GM19467 (cell line): ENCODE results near the gene GRIK2.
"Not testable (repeated sequence)": the region's sequence is repeated elsewhere in the genome, so short reads cannot be mapped to it uniquely, and the experiment has no call there.

Source experiments
- ATAC-seq: cut with Tn5 transposase; IDR thresholded peaks from one replicate; pipeline ENCODE4 v1.9.1; 2021; ENCODE audit warnings: mild to moderate bottlenecking, moderate library complexity; ENCODE audit not compliant: unreplicated experiment

Gene GRIK2

GRCh38 chr6:101956961-101957360, 563.5 kb downstream of the GRIK2 start:
- no peak for ATAC-seq

GRCh38 chr6:101961357-101961756, 567.8 kb downstream of the GRIK2 start:
- no peak for ATAC-seq

GRCh38 chr6:101980924-101981323, 587.4 kb downstream of the GRIK2 start:
- no peak for ATAC-seq

GRCh38 chr6:101986476-101986875, 593.0 kb downstream of the GRIK2 start:
- no peak for ATAC-seq

GRCh38 chr6:101992286-101992685, 598.8 kb downstream of the GRIK2 start:
- ATAC-seq, result no peak

GRCh38 chr6:101994521-101994920, 601.0 kb downstream of the GRIK2 start:
- ATAC-seq, result no peak

- ATAC-seq, result no peak
These were observed 621.9 kb downstream of the GRIK2 start for GRCh38 chr6:102015431-102015830.

- ATAC-seq, result no peak
These were observed 628.8 kb downstream of the GRIK2 start for GRCh38 chr6:102022281-102022680.

GRCh38 chr6:102022803-102023202, 629.3 kb downstream of the GRIK2 start:
- ATAC-seq, result no peak

- no peak for ATAC-seq
These were observed 630.6 kb downstream of the GRIK2 start for GRCh38 chr6:102023977-102024657.

GRCh38 chr6:102026649-102027048, 633.1 kb downstream of the GRIK2 start:
- no peak for ATAC-seq

GRCh38 chr6:102028176-102028575, 634.7 kb downstream of the GRIK2 start:
- no peak for ATAC-seq

GRCh38 chr6:102038964-102039363, 645.5 kb downstream of the GRIK2 start:
- no peak for ATAC-seq

- ATAC-seq, result no peak
These were observed 645.9 kb downstream of the GRIK2 start for GRCh38 chr6:102039441-102039840.

- no peak for ATAC-seq
These were observed 657.5 kb downstream of the GRIK2 start for GRCh38 chr6:102051001-102051400.

GRCh38 chr6:102051720-102052119, 658.2 kb downstream of the GRIK2 start:
- no peak for ATAC-seq

- ATAC-seq, result no peak
These were observed 670.6 kb downstream of the GRIK2 start for GRCh38 chr6:102064142-102064541.

GRCh38 chr6:102066301-102066700, 672.8 kb downstream of the GRIK2 start:
- ATAC-seq, result no peak

GRCh38 chr6:102068349-102068929, 674.9 kb downstream of the GRIK2 start:
- ATAC-seq, result no peak

- ATAC-seq, result no peak
These were observed 682.0 kb downstream of the GRIK2 start for GRCh38 chr6:102075539-102075938.

- no peak for ATAC-seq
These were observed 691.7 kb downstream of the GRIK2 start for GRCh38 chr6:102085257-102085656.

GRCh38 chr6:102088160-102088559, 694.7 kb downstream of the GRIK2 start:
- not testable (repeated sequence) for ATAC-seq

- no peak for ATAC-seq
These were observed 720.9 kb downstream of the GRIK2 start for GRCh38 chr6:102114402-102114801.
